Mucosa of descending colon (tissue), 3 donors: ENCODE measurements around the gene HOXD13. TPM values are rescaled to one million over a fixed set of nuclear protein-coding genes. Genes with fewer than 3 reads are reported as not detected.

Experiments
- ATAC-seq: fragments of 200-7000 bp; cut with Tn5 transposase; one replicate; pipeline ENCODE4 v1.9.1; 2020; ENCODE audit warnings: mild to moderate bottlenecking, moderate library complexity
- DNase-seq, 3 donors: peaks; one replicate each; pipeline ENCODE4 v3.0.0-alpha.2; 2020
- H3K36me3 ChIP-seq: fragments of 200-600 bp; one replicate; pipeline ENCODE4 v1.8.0; 2021; ENCODE audit warnings: low read depth, mild to moderate bottlenecking
- H3K4me1 ChIP-seq: fragments of 200-600 bp; one replicate; pipeline ENCODE4 v1.8.0; 2021; ENCODE audit warnings: low read depth, mild to moderate bottlenecking
- H3K4me3 ChIP-seq: fragments of 200-600 bp; one replicate; pipeline ENCODE4 v1.8.0; 2021; ENCODE audit warnings: mild to moderate bottlenecking
- H3K9me3 ChIP-seq: fragments of 200-600 bp; one replicate; pipeline ENCODE4 v1.8.0; 2021; ENCODE audit warnings: mild to moderate bottlenecking
- intact Hi-C, 2 donors: fragments of 100-400 bp; cut with DNase I in 1 of 2; cut with micrococcal nuclease in 1 of 2; formaldehyde crosslinking; loops; one replicate each; pipeline versions ENCODE4 v1.11.0 to v1.11.1; 2022; cut with DNase I, micrococcal nuclease
- total RNA-seq, 3 donors: library from RNA; stranded (reverse); fragmentation: NEBNext Ultra II Directional in 2 of 3; extraction: Animal tissue kit (Norgen Biotek cat#: 25700) in 2 of 3; gene quantifications; one replicate each; pipeline versions ENCODE4 v1.2.1 to v1.2.4, GENCODE V29; 2021 to 2023
- TF ChIP-seq, protein P1 (sequence below): fragments of 200-600 bp; IDR thresholded peaks from one replicate; pipeline ENCODE4 v1.8.0; 2022; ENCODE audit warnings: antibody characterized with exemption, mild to moderate bottlenecking
- donor health status: DM: no; HTN: no; CAD: no; lungs with moderate emphysema.
- donor health status: DM: no; HTN: no; CAD: no.
- donor health status: DM: no; HTN: yes; CAD: no.

The HOXD13 gene
- total RNA-seq, 3 donors from 2014 or later = 1.1 to 1.5 TPM; not detected in 1

DNA sequence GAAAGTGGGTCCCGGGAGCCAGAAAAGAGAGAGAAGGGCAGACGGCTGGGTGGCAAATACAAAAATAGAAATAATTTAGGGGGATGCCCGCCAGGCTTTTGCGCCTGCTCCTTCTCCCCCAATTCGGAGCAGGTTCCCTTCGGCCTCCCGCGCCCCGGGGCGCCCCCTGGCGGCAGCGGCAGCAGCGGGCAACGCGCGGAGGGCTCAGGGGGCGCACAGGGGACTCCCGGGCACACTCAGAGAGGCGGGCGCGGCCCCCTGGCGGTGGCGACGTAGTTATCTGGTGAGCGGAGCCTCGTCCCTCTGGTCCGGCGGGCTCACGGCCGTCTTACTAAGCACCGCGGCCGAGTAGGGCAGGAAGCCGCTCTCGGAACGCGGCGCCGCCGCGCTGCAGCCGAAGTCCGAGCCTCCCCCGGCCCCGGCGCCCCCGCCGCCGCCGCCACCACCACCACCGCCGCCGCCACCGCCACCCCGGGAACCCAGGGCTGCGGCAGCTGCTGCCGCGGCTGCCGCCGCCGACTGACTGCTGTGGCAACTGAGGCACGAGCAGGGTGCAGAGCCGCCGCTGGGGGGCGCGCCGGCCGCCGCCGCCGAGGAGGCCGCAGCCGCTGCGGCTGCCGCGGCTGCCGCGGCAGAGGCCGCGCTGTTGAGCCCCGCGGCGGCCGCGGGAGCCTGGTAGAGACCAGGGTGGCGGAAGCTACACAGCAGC is 12.5 kb upstream of the HOXD13 start:
- H3K36me3 ChIP-seq = no peaks in the 10 kb centered on the region
- H3K9me3 ChIP-seq = no peaks in the 10 kb centered on the region
- peak in 2 of 3 donors; percentile 44 to 59 for DNase-seq
- TF ChIP-seq, protein P1, sequence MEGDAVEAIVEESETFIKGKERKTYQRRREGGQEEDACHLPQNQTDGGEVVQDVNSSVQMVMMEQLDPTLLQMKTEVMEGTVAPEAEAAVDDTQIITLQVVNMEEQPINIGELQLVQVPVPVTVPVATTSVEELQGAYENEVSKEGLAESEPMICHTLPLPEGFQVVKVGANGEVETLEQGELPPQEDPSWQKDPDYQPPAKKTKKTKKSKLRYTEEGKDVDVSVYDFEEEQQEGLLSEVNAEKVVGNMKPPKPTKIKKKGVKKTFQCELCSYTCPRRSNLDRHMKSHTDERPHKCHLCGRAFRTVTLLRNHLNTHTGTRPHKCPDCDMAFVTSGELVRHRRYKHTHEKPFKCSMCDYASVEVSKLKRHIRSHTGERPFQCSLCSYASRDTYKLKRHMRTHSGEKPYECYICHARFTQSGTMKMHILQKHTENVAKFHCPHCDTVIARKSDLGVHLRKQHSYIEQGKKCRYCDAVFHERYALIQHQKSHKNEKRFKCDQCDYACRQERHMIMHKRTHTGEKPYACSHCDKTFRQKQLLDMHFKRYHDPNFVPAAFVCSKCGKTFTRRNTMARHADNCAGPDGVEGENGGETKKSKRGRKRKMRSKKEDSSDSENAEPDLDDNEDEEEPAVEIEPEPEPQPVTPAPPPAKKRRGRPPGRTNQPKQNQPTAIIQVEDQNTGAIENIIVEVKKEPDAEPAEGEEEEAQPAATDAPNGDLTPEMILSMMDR = peak; percentile 54
- peak; percentile 76 for ATAC-seq
- H3K4me3 ChIP-seq = no peak overlapping the region
- peaks cover 15% of the 10 kb centered on the region for H3K4me1 ChIP-seq
- intact Hi-C loops = loop anchor here in 1 of 2 donors (5.0 to 10.0 kb wide), 2 partner anchors 393 to 715 kb away; no protein-coding TSS in a partner anchor

DNA sequence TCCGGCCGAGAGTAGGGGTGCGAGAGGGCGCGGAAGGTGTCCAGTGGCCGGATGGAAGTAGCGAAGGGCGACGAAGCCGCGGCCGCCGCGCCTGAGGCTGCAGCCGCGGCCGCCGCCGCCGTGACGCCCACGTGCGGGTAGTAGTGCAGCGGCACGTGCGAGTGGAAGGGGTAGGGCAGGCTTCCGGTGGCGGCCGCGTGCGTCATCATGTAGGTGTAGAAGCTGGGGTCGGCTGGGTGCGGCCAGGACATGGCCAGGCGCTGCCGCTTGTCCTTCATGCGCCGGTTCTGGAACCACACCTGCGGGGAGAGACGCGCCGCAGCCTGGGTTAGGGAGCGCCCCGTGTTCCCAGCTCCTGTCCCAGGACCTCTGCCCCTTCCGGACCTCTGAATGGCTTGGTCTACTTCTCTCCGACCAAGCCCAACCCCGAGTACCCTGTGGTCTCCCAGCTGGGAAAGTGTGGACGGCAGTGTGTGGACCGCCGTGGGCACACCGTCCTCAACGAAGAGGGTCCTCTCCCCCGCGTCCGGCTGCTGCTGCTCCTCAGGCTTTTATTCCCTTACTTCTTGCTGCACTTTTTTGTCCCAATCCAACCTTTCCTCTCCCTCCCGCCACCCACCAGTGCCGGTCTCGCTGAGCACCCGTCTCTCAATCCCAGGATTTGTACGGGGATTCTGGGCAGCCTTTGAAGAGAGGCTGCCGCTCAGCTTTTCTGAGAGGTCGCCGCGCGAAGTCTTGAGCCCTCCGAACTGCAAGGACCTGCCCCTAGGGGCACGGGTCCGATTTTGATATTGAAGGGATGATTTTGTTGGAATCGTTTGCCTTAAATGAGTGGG is 11.8 kb upstream of the HOXD13 start:
- intact Hi-C loops = loop anchor here in 1 of 2 donors (5.0 to 10.0 kb wide), 2 partner anchors 393 to 716 kb away; no protein-coding TSS in a partner anchor
- H3K36me3 ChIP-seq = no peaks in the 10 kb centered on the region
- no peaks in the 10 kb centered on the region for H3K9me3 ChIP-seq
- peaks cover 16% of the 10 kb centered on the region for H3K4me1 ChIP-seq
- peak in 2 of 3 donors; percentile 28 to 54 for DNase-seq
- ATAC-seq = peak; percentile 63
- no peak overlapping the region for H3K4me3 ChIP-seq
- TF ChIP-seq, protein P1 = no peak

DNA sequence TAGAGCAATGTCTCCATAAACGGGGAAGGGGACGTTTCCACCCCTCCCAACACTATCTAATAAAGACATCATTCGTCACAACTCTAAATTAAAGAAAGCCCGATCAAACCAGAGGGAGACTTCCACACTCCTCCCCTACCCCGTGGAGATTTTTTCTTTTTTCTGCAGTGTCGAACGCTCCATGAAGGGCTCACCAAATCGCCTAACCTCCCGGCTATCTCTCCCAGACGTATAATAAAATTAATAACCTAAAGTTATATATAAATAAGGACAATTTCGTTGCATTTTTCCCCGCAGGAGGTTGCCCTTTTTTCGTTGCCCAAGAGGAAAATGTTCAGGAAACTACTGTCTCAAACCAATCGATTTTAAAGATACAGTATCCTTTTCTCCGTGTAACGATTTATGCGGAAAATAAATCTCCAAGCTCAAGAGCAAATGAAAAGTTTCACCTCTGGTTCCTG is 11.1 kb upstream of the HOXD13 start:
- DNase-seq = no peak
- Histone ChIP-seq H3K36me3 (no peaks in the 10 kb centered on the region), H3K4me3 (no peak overlapping the region), H3K4me1 (peaks cover 21% of the 10 kb centered on the region), H3K9me3 (no peaks in the 10 kb centered on the region)
- ATAC-seq = no peak
- intact Hi-C loops = loop anchor here in 1 of 2 donors (5.0 to 10.0 kb wide), 2 partner anchors 394 to 717 kb away; no protein-coding TSS in a partner anchor
- TF ChIP-seq, protein P1 = no peak

DNA sequence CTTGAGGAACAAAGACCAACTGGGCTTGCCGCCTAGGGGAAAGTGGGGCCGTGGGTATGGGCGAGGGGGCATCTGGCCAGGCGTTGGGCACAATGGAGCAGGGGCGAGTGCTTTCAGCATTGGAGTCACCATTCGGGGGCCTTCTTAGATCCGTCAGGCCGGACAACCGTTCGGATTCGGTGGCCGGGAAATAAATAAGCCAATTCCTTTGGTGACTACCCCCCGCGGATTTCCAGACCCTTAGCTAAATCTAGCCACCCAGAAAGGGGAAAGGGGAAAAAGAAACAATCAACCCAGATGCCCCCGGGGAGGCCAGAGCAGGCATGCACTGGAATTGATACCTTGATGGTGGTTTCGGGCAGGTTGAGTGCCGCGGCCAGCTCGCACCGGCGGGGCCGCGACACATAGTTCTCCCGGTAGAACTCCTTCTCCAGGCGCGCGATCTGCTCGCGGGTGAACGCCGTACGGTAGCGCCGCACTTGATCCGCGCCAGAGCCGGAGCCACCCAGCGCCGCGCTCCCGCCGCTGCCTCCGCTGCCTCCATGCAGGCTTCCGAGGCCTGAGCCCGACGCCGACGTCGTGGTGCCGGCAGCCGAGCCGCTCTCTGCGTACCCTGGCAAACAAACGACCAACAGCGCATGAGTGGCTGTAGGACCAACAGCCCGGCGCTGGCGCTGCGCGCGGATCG is 10.5 kb upstream of the HOXD13 start:
- Histone ChIP-seq H3K36me3 (no peaks in the 10 kb centered on the region), H3K4me1 (peaks cover 21% of the 10 kb centered on the region), H3K4me3 (no peak overlapping the region), H3K9me3 (no peaks in the 10 kb centered on the region)
- DNase-seq (no peak), ATAC-seq (peak; percentile 26)
- TF ChIP-seq, protein P1 = no peak
- intact Hi-C loops = loop anchor here in 1 of 2 donors (5.0 to 10.0 kb wide), 2 partner anchors 395 to 717 kb away; no protein-coding TSS in a partner anchor

DNA sequence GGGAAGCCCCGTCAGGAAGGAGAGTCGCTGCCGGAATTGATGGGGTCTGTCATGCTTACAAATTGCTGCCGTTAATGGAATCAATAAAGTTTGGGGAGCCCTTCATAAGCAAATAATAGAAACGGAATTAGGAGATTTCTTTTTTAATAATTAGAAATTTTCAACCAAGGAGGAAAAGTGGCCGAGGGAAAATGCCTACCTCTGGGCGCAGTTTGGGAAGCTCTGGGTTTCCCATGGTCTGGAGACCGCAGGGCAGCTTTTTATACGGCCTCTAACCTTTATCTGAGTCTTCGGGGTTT is 10.0 kb upstream of the HOXD13 start:
- H3K36me3 ChIP-seq = no peaks in the 10 kb centered on the region
- ATAC-seq = no peak
- TF ChIP-seq, protein P1 = no peak
- peaks cover 21% of the 10 kb centered on the region for H3K4me1 ChIP-seq
- no peak overlapping the region for H3K4me3 ChIP-seq
- H3K9me3 ChIP-seq = no peaks in the 10 kb centered on the region
- no peak for DNase-seq
- intact Hi-C loops = loop anchor here in 1 of 2 donors (5.0 to 10.0 kb wide), 2 partner anchors 395 to 718 kb away; no protein-coding TSS in a partner anchor
